ENCODE results near the gene SPAG9.
"Not testable (repeated sequence)": the region's sequence is repeated elsewhere in the genome, so short reads cannot be mapped to it uniquely, and the experiment has no call there.

SPAG9 gene

GRCh38 chr17:51083981-51084380 lies 36.7 kb downstream of the SPAG9 start:
- no peak for DNase-seq

DNA sequence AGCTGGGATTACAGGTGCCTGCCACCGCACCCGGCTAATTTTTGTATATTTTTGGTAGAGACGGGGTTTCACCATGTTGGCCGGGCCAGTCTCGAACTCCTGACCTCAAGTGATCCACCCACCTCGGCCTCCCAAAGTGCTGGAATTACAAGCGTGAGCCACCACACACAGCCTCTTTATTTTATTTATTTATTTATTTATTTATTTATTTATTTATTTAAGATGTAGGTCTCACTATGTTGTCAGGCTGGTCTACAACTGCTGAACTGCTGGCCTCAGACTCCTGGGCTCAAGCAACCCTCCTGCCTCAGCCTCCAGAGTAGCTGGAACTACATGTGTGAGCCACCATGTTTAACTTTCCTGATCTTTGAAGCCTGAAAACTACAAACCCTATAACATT lies 37.3 kb downstream of the SPAG9 start:
- DNase-seq, result not testable (repeated sequence)

DNA sequence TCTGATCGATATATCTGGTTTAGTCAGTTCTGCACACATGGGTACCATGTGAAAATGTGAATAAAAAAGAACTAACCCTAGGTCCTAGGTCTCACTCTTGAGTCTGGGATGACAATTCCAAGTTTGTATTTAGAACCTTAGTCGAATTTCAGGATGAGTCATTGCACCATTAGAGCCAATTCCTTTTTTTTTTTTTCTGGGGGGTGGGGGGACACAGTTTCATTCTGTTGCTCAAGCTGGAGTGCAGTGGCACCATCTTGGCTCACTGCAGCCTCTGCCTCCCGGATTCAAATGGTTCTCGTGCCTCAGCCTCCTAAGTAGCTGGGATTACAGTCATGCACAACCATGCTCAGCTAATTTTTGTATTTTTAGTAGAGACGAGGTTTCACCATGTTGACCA lies 41.6 kb downstream of the SPAG9 start:
- DNase-seq, result no peak

DNA sequence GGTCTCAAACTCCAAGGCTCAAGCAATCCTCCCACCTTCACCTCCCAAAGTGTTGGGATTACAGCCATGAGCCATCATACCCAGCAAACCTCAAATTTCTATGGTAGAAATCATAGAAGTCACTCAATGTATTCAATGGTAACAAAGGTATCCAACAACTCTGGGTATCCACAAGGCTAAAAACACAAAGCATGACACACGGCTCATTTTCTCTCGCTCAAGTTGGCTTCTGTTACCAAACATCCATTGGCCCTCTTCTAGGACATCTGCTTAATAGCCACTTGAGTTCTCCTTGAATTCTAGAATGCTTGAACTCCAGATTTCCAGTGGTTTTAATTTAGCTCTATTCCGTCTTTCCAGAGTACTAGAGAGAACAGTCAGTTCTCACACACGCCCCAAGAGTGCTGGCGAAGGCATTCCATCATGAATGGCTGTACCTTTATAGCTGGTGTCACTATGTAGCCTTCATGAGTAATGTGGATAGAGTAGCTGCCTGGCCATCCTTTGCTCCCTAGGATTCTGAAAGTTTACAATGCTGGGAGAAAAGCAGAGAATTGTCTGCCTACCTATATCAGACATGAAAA lies 42.6 kb downstream of the SPAG9 start:
- DNase-seq, result no peak

- DNase-seq, result no peak
Observed at GRCh38 chr17:51076821-51077220, 43.8 kb downstream of the SPAG9 start.

DNA sequence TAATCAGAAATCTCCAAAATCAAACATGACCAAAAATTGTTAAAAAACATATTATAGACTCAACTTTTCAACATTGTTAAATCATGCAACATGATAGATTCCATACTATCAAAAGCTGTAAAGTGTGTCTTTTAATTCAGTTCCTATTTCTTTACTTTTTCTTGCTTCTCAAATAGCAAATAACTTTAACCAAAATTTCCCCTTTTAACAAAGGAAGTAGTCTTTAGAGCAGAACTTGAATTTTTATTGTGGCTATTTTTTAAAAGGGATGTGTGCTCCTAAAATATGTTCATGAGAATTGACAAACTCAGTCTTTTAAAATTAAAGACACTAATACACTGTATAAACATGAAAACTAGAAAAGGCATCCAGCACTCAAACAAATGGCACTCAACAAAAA lies 49.1 kb downstream of the SPAG9 start:
- DNase-seq, result no peak

DNA sequence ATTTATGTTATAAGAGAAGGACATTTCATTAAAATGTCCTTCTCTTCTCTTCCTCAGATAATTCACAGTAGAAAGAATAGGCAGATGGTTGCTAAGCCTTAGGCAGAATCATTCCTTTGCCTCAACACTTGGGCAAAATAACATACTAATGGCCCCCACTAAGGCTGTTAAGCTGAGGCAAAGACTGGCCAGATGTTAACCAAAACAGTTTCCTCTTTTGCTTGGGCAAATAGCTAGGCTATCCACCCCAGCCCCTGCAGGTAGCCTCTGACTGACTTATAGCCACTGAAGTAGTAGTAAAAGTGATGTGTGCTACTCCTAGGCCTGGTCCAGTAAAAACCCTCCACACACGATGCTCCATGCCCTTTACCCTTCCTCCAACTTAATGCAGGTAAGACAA lies 55.2 kb downstream of the SPAG9 start:
- no peak for DNase-seq

- no peak for DNase-seq
Observed at GRCh38 chr17:51064061-51064735, 56.5 kb downstream of the SPAG9 start.

GRCh38 chr17:51060396-51060795 lies 60.3 kb downstream of the SPAG9 start:
- no peak for DNase-seq

- no peak for DNase-seq
Observed at GRCh38 chr17:51059781-51060180, 60.9 kb downstream of the SPAG9 start.

- DNase-seq, result no peak
Observed at GRCh38 chr17:51057534-51057933, 63.1 kb downstream of the SPAG9 start.

DNA sequence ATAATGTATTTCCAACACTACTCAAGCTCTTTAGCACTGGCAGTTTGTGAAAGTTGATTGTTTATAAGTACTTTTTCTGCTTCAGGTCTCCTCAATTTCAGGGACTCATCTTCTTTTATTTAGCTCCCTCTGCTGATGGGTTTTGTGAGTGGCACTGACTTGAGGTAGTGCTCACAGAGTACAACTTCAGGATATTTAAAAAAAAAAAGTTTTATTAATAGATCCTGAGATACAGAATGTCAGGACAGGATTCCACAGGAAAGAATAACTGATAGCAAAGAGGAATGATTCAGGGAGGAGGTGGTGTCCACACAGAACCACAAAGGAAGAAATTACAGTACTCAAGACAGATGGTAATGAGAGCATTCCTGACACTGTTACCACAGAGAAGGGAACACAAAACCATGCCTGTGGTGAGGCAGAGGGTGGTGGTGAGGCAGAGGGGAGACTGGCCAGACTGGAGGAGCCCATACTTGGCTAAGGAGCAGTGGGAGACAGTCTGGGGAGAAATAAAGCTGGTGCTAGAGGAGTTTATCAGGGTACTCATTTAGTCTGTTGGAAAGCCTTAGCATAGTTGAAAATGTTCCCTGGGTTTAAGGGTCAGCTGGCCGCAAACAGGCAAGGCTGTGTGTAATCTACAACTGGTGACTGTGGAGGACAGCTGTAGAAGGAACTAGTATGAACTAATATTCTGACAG lies 63.7 kb downstream of the SPAG9 start:
- no peak for DNase-seq

- DNase-seq, result no peak
Observed at GRCh38 chr17:51054748-51055147, 65.9 kb downstream of the SPAG9 start.

DNA sequence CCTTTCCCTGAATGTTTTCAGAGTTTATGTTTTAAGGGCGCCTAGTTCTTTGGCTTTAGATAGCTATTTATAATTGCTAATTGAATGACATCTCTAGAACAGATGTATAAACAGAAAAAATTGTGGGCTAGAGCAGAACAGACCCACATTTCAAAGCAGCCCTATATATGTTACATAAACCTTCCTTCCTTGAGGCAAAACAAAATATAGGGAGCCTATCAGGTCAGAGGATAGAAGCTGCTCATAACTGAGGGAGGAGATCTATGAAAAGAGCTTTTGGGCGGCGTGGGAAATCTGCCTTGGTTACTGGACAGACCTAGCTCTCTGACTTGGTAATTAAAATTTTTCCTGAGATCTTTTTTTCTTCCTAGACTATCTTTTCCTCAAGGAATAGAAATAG lies 68.4 kb downstream of the SPAG9 start:
- DNase-seq, result no peak

- no peak for DNase-seq
Observed at GRCh38 chr17:51050291-51051033, 70.2 kb downstream of the SPAG9 start.

DNA sequence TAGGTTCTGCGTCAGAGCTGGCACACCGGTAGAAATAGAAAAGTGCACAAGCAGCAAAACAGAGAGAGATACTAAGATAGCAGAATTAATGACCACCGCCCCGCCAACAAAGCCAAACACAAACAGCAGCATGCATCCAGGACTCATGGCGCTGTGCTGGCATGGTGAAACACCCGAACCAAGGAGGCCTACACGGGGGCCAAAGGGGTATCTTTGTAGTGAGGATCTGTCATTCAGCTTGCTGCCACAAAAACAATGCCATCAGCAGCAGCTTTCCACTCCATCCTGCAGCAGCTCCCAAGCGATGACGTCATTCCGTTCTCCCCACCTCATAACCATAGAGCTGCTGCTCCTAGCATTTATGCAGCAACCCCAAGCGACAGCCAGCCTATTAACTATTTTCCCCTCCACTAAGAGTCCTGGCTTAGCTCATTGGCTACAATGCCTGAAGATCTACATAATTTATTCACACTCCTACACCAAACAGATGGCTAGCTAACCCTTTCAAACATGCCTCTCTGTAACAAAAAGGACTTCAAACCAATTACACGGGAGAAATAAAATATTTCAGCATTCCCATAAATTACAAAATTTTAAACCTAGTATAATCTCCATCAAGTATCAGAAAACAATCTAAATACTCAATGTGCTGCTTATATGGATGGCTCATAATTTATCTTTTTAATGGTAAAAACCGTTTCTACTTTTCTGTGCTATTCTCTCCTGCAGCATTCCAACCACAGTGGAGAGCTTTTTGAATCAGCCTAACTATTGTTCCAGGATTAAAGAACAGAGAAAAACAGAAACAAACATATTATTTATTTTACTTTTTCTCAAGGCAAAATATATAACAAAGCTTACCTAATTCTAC lies 73.9 kb downstream of the SPAG9 start:
- no peak for DNase-seq

DNA sequence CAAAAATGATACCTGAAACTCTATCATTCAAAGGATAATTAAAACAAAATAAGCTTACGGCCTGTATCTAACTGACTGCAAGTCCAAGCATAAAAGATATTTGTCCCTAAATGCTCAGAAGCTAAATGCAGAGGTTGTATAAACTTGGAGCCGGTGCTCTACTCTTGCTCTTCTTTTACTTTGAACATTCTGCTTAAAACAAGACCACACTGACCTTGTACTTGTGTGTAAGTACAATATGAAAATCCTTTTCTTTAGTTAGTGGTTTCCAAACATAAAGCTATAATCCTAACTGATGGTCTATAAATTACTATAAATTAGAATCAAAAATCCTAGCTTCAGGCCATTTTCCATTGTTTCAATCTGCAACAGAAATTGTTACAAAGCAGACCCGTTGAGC lies 74.6 kb downstream of the SPAG9 start:
- no peak for DNase-seq

GRCh38 chr17:51045621-51046020 lies 75.0 kb downstream of the SPAG9 start:
- DNase-seq, result no peak

- DNase-seq, result no peak
Observed at GRCh38 chr17:51044976-51045375, 75.7 kb downstream of the SPAG9 start.

DNA sequence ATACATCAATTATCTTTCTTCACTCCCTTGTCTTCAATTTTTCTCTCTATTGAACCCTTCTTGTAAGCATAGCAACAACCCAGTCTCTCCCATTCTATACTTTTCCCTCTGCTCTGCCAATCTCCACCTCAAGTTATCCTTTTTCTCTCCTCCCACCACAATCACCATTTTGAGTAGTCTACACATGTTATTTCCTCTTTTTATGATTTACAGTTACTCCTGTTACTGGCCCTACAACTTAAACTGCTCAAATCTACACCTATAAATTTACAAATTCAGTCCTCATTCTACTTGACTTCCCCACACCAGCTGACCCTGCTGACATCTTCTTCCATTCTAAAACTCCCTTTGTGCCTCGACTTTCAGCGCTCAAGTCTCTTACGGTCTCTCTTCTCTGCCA lies 84.6 kb downstream of the SPAG9 start:
- no peak for DNase-seq

DNA sequence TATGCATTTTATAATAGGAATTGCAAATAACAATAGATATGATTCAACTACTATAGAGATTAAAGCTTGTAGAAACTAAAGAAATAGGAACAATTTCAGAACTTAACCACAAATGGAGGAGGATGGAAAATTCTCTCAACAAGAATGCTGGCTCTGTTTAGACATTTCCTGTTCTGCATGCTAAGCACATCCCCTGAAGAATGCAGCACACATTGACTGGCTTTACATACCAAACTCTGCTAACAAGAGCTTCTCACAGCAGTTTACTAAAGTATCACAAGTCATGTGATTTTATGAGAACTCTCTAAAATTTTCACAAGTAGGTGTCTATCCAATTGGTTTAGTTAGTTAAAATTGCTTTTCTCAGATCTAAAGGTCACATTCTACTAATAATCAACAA lies 85.2 kb downstream of the SPAG9 start:
- DNase-seq, result no peak

DNA sequence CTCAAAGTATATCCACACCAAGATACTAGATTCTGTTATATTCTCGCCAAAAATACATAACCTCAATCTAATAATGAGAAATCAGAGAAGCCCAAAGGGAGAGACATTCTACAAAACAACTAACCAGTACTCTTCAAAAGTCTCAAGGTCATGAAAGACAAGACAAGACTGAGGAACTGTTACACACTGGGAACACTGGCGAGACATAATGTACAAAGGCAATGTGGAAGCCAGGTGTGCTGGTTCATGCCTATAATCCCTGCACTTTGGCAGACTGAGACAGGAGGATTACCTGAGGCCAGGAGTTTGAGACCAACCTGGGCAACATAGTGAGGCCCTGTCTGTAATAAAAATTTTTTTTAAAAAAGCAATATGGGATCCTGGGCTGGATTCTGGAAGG lies 85.9 kb downstream of the SPAG9 start:
- no peak for DNase-seq

DNA sequence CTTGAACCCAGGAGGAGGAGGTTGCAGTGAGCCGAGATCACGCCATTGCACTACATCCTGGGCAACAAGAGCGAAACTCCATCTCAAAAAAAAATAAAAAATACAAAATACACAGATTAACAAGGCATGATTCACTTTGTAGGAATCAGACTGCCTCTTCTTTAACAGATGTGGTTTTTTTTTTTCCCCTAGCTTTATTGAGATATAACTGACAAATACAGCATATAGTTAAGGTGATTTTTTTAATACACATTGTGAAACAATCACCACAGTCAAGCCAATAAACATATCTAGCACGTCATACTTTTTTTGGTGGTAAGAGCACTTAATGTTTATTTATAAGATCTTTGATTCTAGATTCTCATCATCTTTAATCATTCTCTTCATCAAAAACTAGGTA lies 87.8 kb downstream of the SPAG9 start:
- no peak for DNase-seq
